Stimulated activated naive CD8-positive, alpha-beta T cell treated with anti-CD3 and anti-CD28 coated beads, Interleukin-15, Interleukin-2, amounts not matched to agents 100 ng/mL and 50 ng/mL, for 24 hours (primary cell): Measurements from ENCODE around the gene UNC5B.
A peak's percentile ranks its signal among the peaks of the same experiment; 100 is the strongest.

Source experiments
- H3K27ac Mint-ChIP-seq: one replicate; pipeline ENCODE4 v1.8.0; 2021; ENCODE audit warnings: mild to moderate bottlenecking, mixed read lengths
- H3K27me3 Mint-ChIP-seq: one replicate; pipeline ENCODE4 v1.8.0; 2021; ENCODE audit warnings: mixed read lengths
- H3K36me3 Mint-ChIP-seq: one replicate; pipeline ENCODE4 v1.8.0; 2021; ENCODE audit warnings: low read depth, mixed read lengths
- H3K4me1 Mint-ChIP-seq: one replicate; pipeline ENCODE4 v1.8.0; 2021; ENCODE audit warnings: low read depth, mixed read lengths
- H3K4me3 Mint-ChIP-seq: one replicate; pipeline ENCODE4 v1.8.0; 2021; ENCODE audit warnings: mild to moderate bottlenecking, mixed read lengths
- H3K9me3 Mint-ChIP-seq: one replicate; pipeline ENCODE4 v1.8.0; 2021; ENCODE audit warnings: mixed read lengths

Gene UNC5B

DNA sequence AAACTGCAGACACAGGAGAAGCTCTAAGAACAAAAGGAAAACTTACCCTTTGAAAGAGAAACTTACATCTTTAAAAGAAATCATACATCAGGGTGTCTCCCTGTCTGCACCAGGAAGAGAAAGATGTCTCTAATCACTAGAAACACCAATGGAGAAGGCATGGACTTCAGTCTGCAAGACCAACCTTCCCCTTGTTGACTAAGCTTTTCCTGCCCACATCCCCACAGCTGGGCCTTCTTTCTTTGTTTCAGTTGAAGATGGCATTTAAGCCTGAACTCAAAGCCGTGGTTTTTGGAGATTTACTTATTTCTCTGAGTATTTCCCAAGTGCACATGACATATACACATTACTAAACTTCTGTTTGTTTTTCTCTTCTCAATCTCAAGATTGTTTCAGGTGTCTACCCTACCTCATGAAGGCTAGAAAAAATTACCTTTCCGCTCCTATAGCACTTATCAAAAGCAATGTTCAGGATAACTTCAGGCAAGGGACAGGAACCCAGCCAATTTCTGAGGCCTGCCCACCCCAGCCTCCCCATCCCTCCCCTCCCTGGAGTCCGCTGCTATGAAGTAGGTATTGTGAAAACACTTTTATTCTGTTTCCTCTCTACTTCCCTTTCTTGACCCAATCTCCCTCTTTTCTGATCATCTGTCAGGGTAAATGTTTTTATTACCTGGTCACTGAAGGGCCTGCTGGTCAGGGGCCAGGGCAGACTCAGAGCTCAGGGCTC lies 103.9 kb downstream of the UNC5B start:
- no peaks in the 10 kb centered on the region for H3K9me3 Mint-ChIP-seq
- no peak overlapping the region for H3K4me3 Mint-ChIP-seq
- H3K4me1 Mint-ChIP-seq: peaks cover 49% of the 10 kb centered on the region
- no peaks in the 10 kb centered on the region for H3K36me3 Mint-ChIP-seq
- peaks cover 9% of the 10 kb centered on the region for H3K27me3 Mint-ChIP-seq
- H3K27ac Mint-ChIP-seq: peak overlapping the region; percentile 72

DNA sequence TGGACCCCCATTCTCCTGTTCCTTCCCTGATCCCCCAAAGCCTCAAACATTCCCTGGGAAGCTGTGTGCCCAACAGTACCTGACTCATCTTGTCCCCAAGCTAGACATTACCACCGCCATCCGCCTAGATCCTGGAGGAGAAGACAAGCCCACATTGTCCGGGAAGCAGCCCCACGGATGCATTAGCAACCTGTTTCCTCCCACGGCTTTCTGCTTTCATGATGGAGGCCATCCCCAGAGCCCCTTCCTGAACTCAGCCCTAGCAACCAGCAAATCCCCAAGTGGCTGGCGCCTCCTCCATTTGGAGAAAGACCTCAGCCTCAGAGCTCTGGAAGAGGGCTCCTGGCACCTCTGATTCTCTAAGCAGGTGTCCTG lies 104.4 kb downstream of the UNC5B start:
- H3K4me3 Mint-ChIP-seq: no peak overlapping the region
- H3K36me3 Mint-ChIP-seq: no peaks in the 10 kb centered on the region
- H3K27me3 Mint-ChIP-seq: peaks cover 9% of the 10 kb centered on the region
- H3K27ac Mint-ChIP-seq: peak overlapping the region; percentile 63
- H3K4me1 Mint-ChIP-seq: peaks cover 49% of the 10 kb centered on the region
- no peaks in the 10 kb centered on the region for H3K9me3 Mint-ChIP-seq

DNA sequence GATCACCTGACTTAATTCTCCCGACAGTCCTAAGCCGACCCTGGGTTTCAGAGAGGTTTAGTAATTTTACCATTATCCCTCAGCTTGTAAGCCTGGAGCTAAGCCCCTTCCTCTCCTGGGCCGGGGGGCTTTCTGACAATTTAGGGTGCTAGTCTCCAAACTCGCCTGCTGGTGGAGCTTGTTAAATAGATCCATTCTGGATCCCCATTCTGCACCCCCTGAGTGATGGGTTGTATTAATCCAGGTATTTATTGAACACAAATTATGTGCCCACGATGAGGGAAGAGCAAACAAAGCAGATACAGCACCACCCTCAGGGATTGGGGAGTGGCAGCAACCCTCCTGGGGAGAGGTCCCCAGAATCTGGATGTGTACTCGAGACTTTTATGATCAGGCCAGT lies 105.4 kb downstream of the UNC5B start:
- peak overlapping the region; percentile 16 for H3K27ac Mint-ChIP-seq
- H3K27me3 Mint-ChIP-seq: peaks cover 9% of the 10 kb centered on the region
- no peaks in the 10 kb centered on the region for H3K9me3 Mint-ChIP-seq
- H3K36me3 Mint-ChIP-seq: peaks cover under 1% of the 10 kb centered on the region
- peak overlapping the region; percentile 35 for H3K4me3 Mint-ChIP-seq
- H3K4me1 Mint-ChIP-seq: peaks cover 49% of the 10 kb centered on the region

DNA sequence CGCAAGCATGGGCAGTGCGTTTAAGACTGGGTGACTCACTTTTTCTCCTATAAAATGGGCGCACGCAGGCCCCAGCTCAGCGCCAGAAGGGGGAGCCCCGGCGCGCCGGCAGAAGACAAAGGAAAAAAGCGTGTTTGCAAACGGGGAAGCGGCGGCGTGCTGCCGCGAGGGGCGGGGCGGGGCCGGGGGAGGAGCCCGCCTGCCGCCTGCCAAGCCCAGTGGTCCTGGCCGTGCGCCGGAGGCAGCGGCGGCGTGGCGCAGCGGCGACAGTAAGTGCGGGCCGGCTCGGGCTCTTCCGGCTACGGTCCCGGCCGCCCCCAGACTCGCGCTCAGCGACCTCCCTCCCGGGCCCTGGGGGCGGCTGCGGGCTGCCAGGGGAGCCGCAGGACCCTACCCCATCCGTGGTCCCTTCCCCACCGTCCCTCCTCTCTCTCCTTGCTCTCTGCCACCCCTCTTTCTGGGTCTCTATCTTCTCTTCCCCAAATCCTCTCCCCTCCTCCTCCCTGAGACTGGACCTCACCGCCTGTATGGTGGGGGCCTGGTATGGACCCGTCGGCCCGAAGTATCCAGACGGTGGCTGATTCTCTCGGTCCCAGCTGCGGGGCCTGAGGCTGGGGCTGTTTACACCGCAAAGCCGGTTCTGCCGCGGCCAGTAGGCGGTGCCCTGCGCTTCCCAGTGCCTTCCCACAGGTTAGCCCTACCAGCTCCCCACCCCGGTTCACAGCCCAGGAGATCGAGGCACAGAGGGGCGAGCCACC lies 106.9 kb downstream of the UNC5B start, which contains the start of gene SLC29A3:
Gene SLC29A3 (plus strand): TSS at position 218 of the 758 bp plus-strand sequence. CDS start 51 bp downstream, at position 269.
- Mint-ChIP-seq H3K9me3 (no peaks in the 10 kb centered on the region), H3K4me1 (peaks cover 56% of the 10 kb centered on the region)

DNA sequence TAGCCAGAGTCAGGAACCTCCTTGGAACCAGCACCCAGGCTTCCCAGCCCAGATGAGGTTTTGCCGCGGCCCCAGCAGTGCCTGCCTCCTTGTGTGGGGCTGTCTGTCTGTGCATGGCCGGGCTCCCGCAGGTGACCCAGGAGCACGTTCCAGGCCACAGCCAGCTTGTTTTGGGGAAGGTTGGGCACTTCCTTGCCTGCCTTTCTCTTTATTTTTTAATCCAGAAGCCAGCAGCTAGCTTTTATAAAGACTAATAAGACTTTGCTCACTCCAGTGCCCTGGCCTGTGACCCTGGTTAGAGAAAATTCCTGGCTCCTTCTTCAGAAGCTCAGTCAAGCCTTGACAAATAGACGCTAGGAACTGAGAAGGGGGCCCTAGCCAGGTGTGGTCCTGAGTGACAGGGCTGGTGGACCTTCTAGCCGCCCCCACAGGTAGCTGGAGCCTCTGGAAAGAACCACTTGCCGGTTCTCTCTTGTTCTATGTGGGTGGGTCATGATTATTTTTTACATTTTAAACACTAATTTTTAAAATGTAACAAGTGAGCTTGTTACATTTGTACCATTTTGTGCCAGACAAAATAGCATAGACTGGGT lies 107.5 kb downstream of the UNC5B start:
- peaks cover 14% of the 10 kb centered on the region for H3K36me3 Mint-ChIP-seq
- H3K4me1 Mint-ChIP-seq: peaks cover 53% of the 10 kb centered on the region
- peak overlapping the region; percentile 91 for H3K27ac Mint-ChIP-seq
- peak overlapping the region; percentile 92 for H3K4me3 Mint-ChIP-seq
- H3K27me3 Mint-ChIP-seq: no peaks in the 10 kb centered on the region
- H3K9me3 Mint-ChIP-seq: no peaks in the 10 kb centered on the region

More for the DNA sequence above, 106.9 kb downstream of the UNC5B start, which contains the start of gene SLC29A3:
- H3K36me3 Mint-ChIP-seq: peaks cover 14% of the 10 kb centered on the region
- peak within 1 kb of the TSS; percentile 91 for H3K27ac Mint-ChIP-seq
- peak within 1 kb of the TSS; percentile 92 for H3K4me3 Mint-ChIP-seq
- H3K27me3 Mint-ChIP-seq: no peaks in the 10 kb centered on the region

DNA sequence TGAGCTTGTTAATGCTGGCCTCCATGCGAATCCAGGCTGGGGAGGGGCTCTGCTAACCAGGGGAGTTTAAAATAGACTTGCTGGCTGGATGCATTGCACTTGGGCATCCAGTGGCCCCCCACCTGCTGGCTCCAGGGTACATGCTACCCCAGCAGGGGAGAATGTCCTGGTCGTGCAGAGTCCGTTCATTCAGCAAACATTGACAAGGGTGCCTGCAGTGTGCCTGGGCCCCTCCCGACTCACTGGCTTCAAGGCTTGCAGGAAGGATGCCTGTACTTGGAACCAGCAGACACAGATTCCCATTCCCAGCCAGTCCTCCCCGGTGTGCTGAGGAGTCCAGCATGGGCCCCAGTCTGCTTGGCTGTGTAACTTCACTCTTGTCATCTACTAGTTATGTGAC lies 108.2 kb downstream of the UNC5B start:
- Mint-ChIP-seq H3K4me3 (peak overlapping the region; percentile 92), H3K36me3 (peaks cover 14% of the 10 kb centered on the region), H3K27ac (no peak overlapping the region), H3K27me3 (no peaks in the 10 kb centered on the region), H3K4me1 (peaks cover 51% of the 10 kb centered on the region), H3K9me3 (no peaks in the 10 kb centered on the region)

DNA sequence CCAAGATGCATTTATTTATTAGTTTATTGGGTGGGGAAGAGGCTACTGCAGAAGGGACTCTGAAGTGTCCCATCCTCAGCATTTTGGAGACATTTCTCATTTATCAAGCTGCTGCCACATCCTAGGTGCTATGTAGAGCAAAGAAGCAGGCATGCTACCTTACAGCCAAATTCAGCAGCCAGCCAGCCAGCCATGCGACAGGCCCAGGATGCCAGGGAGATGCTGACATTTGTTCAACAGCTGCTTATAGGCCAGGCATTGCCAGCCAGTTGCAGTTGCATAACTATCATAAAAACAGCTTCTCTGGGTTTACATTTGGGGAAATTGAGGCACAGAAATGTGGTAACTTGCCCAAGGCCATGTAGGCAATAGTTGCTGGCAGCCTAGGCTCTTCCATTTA lies 109.0 kb downstream of the UNC5B start:
- H3K27ac Mint-ChIP-seq: no peak overlapping the region
- no peak overlapping the region for H3K4me3 Mint-ChIP-seq
- H3K4me1 Mint-ChIP-seq: peaks cover 43% of the 10 kb centered on the region
- H3K27me3 Mint-ChIP-seq: no peaks in the 10 kb centered on the region
- peaks cover 14% of the 10 kb centered on the region for H3K36me3 Mint-ChIP-seq
- H3K9me3 Mint-ChIP-seq: no peaks in the 10 kb centered on the region

DNA sequence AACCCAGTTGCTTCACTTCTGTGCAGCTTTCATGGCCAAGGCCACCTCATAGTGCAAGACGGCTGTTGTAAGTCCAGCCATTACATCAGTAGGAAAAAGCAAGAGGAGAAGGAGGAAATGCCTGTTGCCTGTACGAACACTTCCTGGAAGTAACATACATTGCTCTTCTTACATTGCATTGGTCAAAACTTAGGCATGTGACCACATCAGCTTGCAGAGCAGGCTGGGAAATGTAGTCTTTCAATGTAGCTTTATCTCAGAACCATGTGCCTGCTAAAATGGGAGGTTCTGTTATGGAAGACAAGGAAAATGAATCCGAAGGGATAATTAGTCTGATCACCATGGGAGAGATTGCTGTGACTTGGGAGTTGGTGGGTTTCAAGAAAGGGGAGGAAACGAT lies 111.0 kb downstream of the UNC5B start:
- Mint-ChIP-seq H3K9me3 (no peaks in the 10 kb centered on the region), H3K4me1 (peaks cover 29% of the 10 kb centered on the region), H3K36me3 (peaks cover 18% of the 10 kb centered on the region), H3K27me3 (no peaks in the 10 kb centered on the region), H3K27ac (peak overlapping the region; percentile 59), H3K4me3 (no peak overlapping the region)

DNA sequence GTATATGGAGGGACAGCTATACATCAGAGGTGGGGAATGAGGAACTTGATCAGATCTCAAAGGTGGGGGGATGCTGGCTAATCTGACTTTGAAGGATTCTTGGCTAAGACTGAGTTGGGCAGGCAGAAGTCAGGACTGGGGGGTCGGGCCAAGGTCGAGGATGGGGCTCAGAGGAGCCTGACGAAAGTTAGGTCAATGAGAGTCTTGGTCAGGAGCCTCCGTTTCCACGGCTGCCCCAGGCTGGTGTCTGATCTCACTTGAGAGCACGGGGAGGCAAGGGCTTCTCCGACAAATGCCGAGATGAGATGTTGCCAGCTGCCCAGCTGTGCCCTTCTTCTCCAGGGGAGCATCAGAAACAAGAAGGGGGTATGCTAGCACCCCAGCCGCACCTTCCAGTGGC lies 112.4 kb downstream of the UNC5B start:
- no peaks in the 10 kb centered on the region for H3K9me3 Mint-ChIP-seq
- H3K27me3 Mint-ChIP-seq: no peaks in the 10 kb centered on the region
- no peak overlapping the region for H3K4me3 Mint-ChIP-seq
- H3K36me3 Mint-ChIP-seq: peaks cover 18% of the 10 kb centered on the region
- peaks cover 21% of the 10 kb centered on the region for H3K4me1 Mint-ChIP-seq
- peak overlapping the region; percentile 52 for H3K27ac Mint-ChIP-seq

DNA sequence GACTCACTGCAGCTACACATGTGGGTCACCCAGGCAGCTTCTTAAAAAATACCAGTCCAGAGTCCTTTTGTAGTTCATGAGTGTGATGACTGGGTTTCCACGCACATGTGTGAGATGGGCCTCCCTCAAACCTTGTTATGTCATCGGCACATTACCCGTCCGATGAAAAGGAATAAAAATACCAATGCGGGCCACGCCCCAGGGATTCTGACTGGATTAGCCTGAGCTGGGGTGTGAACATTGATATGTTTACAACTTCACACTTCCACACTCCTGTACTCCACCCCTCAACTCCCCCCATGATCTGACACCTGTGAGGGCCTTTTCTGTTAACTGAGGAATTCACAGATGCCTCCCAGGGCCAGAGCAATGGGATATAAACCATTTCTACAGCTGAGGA lies 112.9 kb downstream of the UNC5B start:
- Mint-ChIP-seq H3K27me3 (no peaks in the 10 kb centered on the region), H3K4me1 (peaks cover 16% of the 10 kb centered on the region), H3K9me3 (no peaks in the 10 kb centered on the region), H3K27ac (no peak overlapping the region), H3K4me3 (no peak overlapping the region), H3K36me3 (peaks cover 18% of the 10 kb centered on the region)

DNA sequence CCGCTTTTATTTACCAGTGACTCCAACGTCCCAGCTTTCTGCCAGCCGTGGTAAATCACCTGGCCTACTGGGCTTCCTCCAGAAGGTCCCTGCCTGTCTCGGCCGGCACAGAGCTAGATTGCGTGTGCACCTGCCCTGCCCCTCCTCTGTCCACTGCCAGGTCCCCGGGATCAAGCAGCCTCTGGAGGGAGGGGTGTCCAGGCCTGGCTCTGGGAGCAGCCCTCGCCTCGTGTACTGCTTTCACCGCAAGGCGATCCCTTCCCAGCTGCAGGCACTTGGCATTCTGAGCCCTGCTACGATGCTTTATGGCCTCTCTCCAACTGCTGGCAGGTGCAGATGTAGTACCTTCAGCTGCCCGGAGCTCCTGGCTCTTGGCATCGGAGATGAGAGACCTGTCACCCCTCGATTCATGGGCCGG lies 114.1 kb downstream of the UNC5B start:
- Mint-ChIP-seq H3K9me3 (no peaks in the 10 kb centered on the region), H3K4me3 (no peak overlapping the region), H3K27ac (no peak overlapping the region), H3K27me3 (no peaks in the 10 kb centered on the region), H3K36me3 (peaks cover 18% of the 10 kb centered on the region), H3K4me1 (peaks cover 9% of the 10 kb centered on the region)

DNA sequence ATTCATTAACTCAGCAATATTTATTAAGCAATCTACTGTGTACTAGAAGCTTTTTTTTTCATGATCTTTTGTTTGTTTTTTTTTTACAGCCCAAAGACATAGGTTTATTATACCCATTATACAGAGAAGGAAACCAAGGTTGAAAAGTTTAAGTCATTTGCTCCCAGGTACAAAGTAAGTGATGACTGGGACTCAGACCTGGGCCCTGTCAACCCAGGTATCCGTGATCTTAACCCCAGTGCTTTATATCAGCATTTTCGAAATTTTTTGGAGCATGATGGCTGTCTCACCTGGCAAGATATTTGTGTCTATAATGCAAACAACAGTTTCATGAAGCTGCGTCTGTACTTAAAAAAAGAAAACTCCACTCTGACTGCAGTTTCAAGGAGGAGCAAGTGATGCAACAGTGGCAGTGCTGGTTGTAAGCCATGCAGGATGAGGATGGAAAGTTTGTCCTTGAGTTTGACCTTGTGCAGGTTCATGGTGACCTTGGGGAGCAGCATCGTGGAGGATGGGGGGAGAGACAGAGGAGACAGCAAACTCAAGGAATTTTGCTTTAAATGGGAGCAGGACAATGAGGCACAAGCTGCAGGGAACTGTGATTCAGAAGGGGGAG lies 118.5 kb downstream of the UNC5B start:
- H3K36me3 Mint-ChIP-seq: peaks cover 4% of the 10 kb centered on the region
- H3K27me3 Mint-ChIP-seq: no peaks in the 10 kb centered on the region
- no peak overlapping the region for H3K27ac Mint-ChIP-seq
- H3K9me3 Mint-ChIP-seq: no peaks in the 10 kb centered on the region
- no peak overlapping the region for H3K4me3 Mint-ChIP-seq
- H3K4me1 Mint-ChIP-seq: no peaks in the 10 kb centered on the region

DNA sequence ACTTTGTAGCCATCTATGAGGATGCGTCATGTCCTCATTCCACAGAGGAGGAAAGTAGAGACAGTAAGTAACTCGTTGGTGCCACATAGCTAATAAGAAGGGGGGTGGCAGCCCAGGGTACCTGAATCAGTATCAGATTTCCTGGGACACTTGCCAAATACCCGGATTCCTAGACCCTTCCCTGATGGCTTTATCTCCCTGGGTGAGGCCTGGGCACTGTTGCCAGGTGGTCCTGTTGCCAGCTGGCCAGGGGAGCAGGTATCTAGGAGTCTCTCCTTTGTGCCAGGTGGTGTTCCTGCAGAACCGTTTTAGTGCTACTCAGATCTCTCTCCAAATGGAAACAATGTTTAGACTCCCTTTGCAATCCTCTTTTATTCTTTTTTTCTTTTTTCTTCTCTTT lies 119.4 kb downstream of the UNC5B start:
- no peaks in the 10 kb centered on the region for H3K4me1 Mint-ChIP-seq
- H3K36me3 Mint-ChIP-seq: peaks cover 10% of the 10 kb centered on the region
- H3K27ac Mint-ChIP-seq: no peak overlapping the region
- no peaks in the 10 kb centered on the region for H3K27me3 Mint-ChIP-seq
- no peaks in the 10 kb centered on the region for H3K9me3 Mint-ChIP-seq
- H3K4me3 Mint-ChIP-seq: no peak overlapping the region

DNA sequence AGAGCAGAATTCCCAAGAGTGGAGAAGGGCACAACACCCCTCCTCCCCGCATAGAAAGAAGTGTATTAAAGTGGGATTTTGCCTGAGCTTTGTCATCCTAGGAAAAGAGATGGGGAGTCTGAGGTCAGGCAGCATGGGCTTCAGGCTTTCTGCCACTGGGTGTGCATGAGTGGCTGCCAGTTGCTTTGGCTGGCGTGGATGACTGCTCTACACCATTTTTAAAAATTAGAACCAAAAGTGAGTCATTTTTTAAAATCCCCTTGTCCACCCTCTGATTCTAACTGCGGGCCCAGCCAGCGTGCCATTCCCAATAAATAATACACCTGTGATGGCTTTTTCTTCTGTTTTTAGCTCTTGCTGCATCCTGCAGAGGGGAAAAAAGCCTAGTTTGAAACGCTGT lies 120.1 kb downstream of the UNC5B start:
- H3K36me3 Mint-ChIP-seq: peaks cover 6% of the 10 kb centered on the region
- no peaks in the 10 kb centered on the region for H3K9me3 Mint-ChIP-seq
- no peak overlapping the region for H3K27ac Mint-ChIP-seq
- no peak overlapping the region for H3K4me3 Mint-ChIP-seq
- no peaks in the 10 kb centered on the region for H3K27me3 Mint-ChIP-seq
- H3K4me1 Mint-ChIP-seq: no peaks in the 10 kb centered on the region
